Right renal cortex interstitium (tissue), 3 donors: ENCODE results near the gene NEK11. TPM values are rescaled to one million over a fixed set of nuclear protein-coding genes. Genes with fewer than 3 reads are reported as not detected.

Experiments
- DNase-seq, 3 donors: peaks; one replicate each; pipeline ENCODE4 v3.0.0-alpha.2; 2013; ENCODE audit warnings: low read depth in 3 of 3, low spot score in 2 of 3
- polyA plus RNA-seq, 3 donors: library from polyadenylated mRNA; unstranded; fragments of 120-200 nt; gene quantifications; one replicate each; pipeline ENCODE4 v1.2.1, GENCODE V29; 2013; ENCODE audit not compliant: insufficient read length in 3 of 3

Gene NEK11
- polyA plus RNA-seq, result 10 to 100 TPM; 19.2 to 22.1 (median 21.7) TPM

DNA sequence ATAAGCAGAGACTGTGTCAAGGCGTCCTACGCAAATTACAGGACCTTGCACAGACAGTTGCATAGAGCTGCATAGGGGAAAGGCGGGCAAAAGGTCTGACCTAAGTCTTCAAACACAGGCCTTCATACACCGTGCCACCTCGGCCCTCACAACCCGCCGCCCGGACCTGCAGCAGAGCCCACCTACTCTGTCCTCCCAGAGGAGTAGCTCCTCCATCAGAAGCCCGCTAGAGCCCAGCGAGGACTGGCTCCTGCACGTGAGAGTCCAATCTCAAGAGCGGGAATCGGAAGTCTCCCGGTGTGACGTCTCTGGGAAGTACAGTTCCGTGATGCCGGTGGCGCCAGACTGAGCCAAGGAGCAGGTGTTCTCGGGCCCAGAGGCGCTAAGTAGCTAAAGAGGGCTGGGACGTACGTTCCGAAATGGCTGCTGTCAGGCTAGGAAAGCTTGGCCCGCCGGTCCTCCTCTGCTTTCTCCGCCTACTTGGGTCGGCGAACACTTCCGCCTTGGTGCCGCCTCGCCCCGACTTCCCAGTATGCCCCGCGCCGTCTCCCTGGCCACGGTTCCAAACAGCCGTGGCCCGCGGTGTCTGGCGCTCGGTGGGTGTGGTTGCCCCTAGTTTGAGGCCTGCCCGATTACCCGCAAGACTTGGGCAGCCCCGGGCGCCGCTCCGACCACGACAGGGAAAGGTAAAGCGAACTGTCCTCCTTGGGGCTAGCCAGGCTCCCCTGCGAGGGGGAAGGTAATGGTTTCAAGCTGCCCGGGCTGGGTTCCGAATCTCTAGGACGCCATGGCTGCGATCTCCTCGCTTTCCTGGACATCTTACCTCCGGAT is at the start of gene NEK11, which contains the start of gene ASTE1:
Gene NEK11 (plus strand): TSS at position 557 of the 831 bp plus-strand sequence. CDS start 2,832 bp downstream, outside the sequence.
Gene ASTE1 (minus strand): TSS at position 505 of the 831 bp plus-strand sequence. CDS start 1,519 bp downstream, outside the sequence.
- peak; percentile 60 to 74 (median 69) for DNase-seq

GRCh38 chr3:130979117-130979516 is 47.6 kb upstream of the NEK11 start:
- DNase-seq, result no peak

GRCh38 chr3:130981469-130981868 is 45.2 kb upstream of the NEK11 start:
- DNase-seq, result no peak

GRCh38 chr3:130990282-130990681 is 36.4 kb upstream of the NEK11 start:
- no peak for DNase-seq

- DNase-seq, result no peak
Measured at GRCh38 chr3:130991126-130991525, 35.6 kb upstream of the NEK11 start.

- DNase-seq, result no peak
Measured at GRCh38 chr3:130992344-130992743, 34.3 kb upstream of the NEK11 start.

DNA sequence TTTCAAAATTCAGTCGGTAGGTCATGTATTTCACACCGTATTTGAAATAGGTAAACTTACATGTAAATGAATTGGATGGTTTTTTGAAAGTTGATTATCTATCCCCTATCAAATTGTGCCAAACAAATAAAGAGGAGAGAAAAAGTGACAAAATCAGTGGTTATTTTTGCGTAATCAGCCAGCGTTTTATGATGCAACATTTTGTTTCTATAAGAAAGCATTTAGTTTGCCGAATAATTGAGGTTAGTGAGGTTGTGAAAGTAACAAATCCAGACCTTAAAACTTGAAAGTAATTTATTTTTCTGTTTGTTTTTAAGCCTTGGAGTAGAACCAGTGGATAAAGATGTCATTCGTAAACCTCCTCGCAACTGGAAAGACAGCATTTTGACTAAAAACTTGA is 29.4 kb upstream of the NEK11 start:
- DNase-seq, result no peak

GRCh38 chr3:131001071-131001470 is 25.6 kb upstream of the NEK11 start:
- DNase-seq, result no peak

- no peak for DNase-seq
Measured at GRCh38 chr3:131004603-131005002, 22.1 kb upstream of the NEK11 start.

DNA sequence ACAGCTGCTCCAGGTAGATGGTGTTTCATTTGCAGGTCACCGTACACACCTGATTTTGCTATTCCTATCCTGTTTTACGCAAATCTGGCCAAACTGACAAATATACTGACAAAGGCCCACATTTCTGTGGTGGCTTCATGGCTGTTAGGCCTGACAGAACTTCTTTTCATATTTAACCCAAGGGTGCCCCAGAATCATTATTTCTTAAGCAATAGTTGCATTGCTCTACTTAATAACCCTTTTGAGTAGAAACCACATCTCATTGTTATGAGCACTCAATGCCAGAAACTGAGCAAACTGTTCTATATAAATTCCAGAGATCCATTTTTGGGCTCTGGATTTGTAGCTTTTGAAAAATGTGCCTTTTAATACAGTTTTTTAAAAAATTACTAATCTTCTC is 19.4 kb upstream of the NEK11 start:
- DNase-seq, result no peak

GRCh38 chr3:131007782-131008181 is 18.9 kb upstream of the NEK11 start:
- DNase-seq, result no peak

DNA sequence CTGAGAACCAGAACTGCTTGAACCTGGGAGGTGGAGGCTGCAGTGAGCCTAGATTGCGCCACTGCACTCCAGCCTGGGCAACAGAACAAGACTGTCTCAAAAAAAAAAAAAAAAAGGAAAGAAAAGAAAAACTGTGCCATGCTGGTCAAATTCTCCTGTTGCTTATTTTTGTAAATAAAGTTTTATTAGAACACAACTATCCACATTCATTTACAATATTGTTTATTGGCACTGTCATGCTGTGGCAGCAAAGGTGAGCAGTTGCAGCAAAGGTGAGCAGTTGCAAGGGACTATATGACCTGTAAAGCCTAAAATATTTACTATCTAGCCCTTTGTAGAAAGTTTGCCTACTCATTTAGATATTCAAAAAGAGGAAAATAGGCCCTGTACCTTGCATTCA is 18.4 kb upstream of the NEK11 start:
- no peak for DNase-seq

- no peak for DNase-seq
Measured at GRCh38 chr3:131009698-131010097, 17.0 kb upstream of the NEK11 start.

DNA sequence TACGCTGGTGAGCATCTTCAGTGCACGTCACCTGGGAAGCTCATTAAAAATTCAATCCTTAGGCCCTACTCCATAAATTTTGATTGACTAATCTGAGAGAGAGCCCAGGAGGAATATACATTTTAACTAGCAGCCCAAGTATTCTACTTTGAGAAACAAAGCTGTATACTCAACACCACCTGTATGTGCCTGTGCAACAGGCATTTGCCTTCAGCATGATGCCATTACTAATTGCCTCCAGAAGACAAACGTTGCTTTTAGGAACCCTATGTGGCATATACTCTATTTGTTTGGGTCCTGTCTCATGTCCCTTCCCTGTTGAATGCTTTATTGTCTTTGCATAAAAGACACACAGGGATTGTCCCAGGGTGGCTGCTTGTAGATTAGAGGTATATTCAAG is 7.7 kb upstream of the NEK11 start:
- DNase-seq, result no peak

DNA sequence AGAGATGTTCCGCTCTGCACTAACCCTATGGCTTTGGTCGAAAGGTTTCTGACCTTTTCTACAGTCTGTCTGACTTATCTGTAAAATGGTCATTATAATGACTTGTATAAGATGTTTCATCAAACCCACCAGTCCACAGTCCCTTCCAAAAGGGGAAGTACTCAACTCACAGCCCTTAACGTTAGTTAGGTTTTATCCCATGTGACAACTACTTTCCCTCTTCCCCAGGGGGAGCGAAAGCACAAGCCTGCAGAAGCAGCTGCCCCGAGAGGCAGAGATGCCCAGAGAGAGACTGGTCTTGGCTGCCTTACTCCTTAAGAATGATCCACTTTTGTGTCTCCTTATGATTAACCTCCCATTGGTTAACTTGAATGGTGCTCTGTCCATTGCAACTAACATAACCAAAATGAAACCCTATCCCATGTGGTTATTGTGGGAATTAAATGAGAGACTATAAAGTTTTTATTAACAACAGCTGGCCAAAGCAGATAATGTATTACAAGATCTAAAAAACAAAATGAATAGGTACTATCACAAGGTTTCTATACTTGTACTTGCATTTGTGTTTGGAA is 6.5 kb upstream of the NEK11 start:
- DNase-seq, result no peak

GRCh38 chr3:131025539-131025938 is 1.1 kb upstream of the NEK11 start:
- DNase-seq, result no peak

GRCh38 chr3:131028844-131029243 is 2.2 kb downstream of the NEK11 start:
- no peak for DNase-seq

GRCh38 chr3:131031660-131032059 is 5.0 kb downstream of the NEK11 start:
- DNase-seq, result no peak

DNA sequence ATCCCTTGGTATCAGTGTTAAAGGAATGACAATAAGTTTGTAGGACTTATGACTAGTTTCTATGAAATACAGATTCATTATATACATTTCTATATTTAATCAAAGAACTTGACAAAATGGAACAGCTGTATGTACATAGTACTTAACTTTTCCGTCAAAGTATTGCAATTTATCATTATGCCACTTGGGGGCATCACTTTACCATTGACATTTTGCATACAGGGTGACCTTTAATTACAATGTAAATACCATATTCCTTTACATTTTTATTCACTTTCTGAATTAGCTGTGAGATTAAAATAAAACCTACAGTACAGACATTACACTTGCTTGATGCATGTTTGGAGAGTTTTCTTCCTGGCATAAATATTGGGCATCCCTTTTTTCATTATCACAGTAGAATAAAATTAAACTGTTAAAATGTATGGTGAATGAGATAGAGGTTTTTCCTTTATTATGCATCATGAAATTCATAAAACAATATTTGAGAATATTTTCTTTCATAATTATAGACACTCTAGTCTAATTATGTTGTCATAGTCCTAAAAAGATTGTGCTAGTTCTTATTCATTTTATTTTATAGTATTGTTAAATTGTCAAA is 6.9 kb downstream of the NEK11 start:
- peak in 2 of 3 donors; percentile 16 to 21 for DNase-seq

DNA sequence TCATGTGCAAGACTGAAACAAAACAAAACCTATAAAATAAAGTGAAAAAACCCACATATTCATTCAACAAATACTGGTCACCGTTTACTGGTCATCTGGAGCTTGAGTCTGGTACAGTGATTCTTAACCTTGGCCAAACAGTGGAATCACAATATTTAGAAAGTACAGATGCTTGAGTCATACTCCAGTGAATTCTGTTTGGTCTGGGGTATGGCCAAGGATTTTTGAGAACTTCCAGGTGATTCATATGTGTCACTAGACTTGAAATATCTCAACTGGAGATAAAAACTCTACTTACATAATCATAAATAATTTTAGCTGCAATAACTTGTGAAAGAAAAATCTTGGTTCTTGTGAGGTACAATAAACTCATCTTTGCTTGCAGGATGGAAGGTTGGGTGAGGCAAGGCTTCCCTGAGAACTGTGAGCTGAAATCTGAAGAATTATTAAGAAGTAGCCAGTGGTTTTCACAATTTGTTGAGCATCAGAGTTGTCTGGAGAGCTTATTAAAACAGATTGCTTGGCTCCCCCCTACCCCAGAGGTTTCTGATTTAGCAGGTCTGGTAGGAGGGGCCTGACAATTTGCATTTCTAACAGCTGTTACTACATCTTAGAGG is 9.6 kb downstream of the NEK11 start:
- no peak for DNase-seq

- no peak for DNase-seq
Measured at GRCh38 chr3:131036986-131037385, 10.3 kb downstream of the NEK11 start.
